GM23338 (cell line): ENCODE data around the gene CCT6B. TPM values are rescaled to one million over a fixed set of nuclear protein-coding genes. Genes with fewer than 3 reads are reported as not detected.

Experiments
- polyA plus RNA-seq: library from polyadenylated mRNA; unstranded; fragments of >200 nt; fragmentation: Nextera tagmentation; extraction: Ambion mirVana; gene quantifications from 2 replicates; pipeline ENCODE4 v1.2.1, GENCODE V29; 2016
- total RNA-seq: library from RNA; depleted of rRNA; stranded (reverse); fragments of >200 nt; shearing (Covaris generic); gene quantifications from 2 replicates; pipeline ENCODE4 v1.2.3, GENCODE V29; 2014; rRNA removed

The CCT6B gene
- total and polyA plus RNA-seq, 2 experiments from 2014 or later, result 0.94 to 1.1 TPM

Other genes with a start within 250 kb of the CCT6B start
- gene ZNF830, start 80 bp upstream of the CCT6B start, total RNA-seq, result 12.8 and 14.4 TPM in 2 replicates
- gene ZNF830, start 80 bp upstream of the CCT6B start, polyA plus RNA-seq, result 20.4 and 22.3 TPM in 2 replicates
- 82.3 and 119 TPM in 2 replicates for gene LIG3, start 19.1 kb upstream of the CCT6B start, total RNA-seq
- gene LIG3, start 19.1 kb upstream of the CCT6B start, polyA plus RNA-seq, result 16.4 and 17.6 TPM in 2 replicates
- 22.2 and 29.2 TPM in 2 replicates for gene RFFL, start 102.2 kb upstream of the CCT6B start, total RNA-seq
- 4.1 and 6.4 TPM in 2 replicates for gene RFFL, start 102.2 kb upstream of the CCT6B start, polyA plus RNA-seq
- gene RAD51D, start 158.4 kb upstream of the CCT6B start, total RNA-seq, result 11.0 and 13.2 TPM in 2 replicates
- 5.9 and 7.3 TPM in 2 replicates for gene RAD51D, start 158.4 kb upstream of the CCT6B start, polyA plus RNA-seq
- gene FNDC8, start 160.2 kb upstream of the CCT6B start, total RNA-seq, result not detected in 2 replicates
- not detected in 2 replicates for gene FNDC8, start 160.2 kb upstream of the CCT6B start, polyA plus RNA-seq
- 54.8 and 66.4 TPM in 2 replicates for gene NLE1, start 180.8 kb upstream of the CCT6B start, total RNA-seq
- gene NLE1, start 180.8 kb upstream of the CCT6B start, polyA plus RNA-seq, result 16.6 and 17.9 TPM in 2 replicates
- gene UNC45B, start 186.4 kb upstream of the CCT6B start, total RNA-seq, result 0.03 and 0.04 TPM in 2 replicates
- gene UNC45B, start 186.4 kb upstream of the CCT6B start, polyA plus RNA-seq, result 0.16 TPM in 1 of 2 replicates, not detected in the other
- not detected in 2 replicates for gene SLC35G3, start 232.9 kb upstream of the CCT6B start, total RNA-seq
- gene SLC35G3, start 232.9 kb upstream of the CCT6B start, polyA plus RNA-seq, result not detected in 2 replicates